ENCODE measurements around the gene TTC28. TPM values are rescaled to one million over a fixed set of nuclear protein-coding genes. Genes with fewer than 3 reads are reported as not detected.

Gene TTC28
- total and polyA plus RNA-seq, 10 of the 15 experiments (the other 5 are each of a cell fraction or from before 2014, with no cell fraction given) = 0.15 to 8.4 (median 1.4) TPM

DNA sequence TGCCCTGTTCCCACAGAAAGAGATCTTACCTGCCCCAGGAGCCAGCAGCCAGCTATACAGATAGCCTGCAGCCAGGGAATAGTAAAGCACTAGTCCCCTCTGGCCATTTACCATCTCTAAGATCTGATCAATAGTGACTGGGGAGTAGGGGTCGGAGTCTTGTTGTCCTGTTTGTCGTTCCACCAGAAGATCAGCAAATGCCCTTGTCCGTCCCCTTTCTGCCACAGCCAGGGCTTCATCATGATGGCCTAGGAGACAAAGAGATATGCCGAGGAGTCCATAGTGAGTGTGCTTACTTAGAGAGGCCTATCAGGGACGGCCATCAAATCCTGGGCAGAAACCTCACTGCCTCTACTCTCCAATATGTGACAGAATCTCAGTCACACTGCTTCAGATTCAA is 583.5 kb downstream of the TTC28 start (continued):
- TF ChIP-seq MEF2B (IDR thresholded peaks at IDR 0.05; ENCODE audit: partially characterized antibody, poor library complexity, severe bottlenecking) (no peak), CHD2 (IDR thresholded peaks at IDR 0.05; ENCODE audit: borderline replicate concordance, low read depth, low read length) (no peak)

DNA sequence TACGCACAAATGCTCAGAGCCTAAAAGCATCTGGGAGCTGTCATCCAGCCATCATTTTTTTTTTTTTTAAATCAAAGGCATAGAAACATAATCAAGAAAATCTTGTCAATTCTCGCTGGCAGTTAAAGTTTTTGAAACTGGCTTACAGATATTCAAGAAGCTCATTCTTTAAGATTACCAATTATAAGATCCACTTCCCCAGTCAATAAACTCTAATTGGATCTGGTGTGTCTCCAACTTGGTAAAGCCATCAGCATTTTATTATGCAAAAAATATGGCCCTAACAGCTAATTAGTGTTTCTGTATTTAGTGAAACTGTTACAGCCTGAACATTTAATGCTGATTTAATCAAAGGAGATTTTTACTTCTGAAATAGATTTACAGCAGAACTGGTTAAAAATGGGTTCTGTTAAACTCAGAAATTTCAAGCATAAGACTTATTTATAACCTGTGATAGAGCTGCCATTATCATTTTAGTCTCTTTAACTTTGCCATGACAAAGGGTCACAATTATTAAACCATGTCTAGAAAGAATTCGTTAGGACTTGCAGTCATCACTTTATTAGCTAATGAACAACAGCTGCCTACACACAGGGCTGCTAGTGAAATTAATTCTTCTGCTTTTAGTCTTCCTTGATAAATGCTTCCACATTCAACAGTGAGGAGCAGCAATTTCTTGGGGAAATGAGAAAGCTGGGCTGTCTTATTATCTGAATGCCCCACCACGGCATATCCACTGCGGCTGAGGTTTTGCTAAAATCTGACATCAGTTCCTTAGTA is 584.1 kb downstream of the TTC28 start:
- FAIRE-seq = no peak
- no peak overlapping the region for H2AFZ ChIP-seq (ENCODE audit: control insufficient read depth, low read depth, low read length)
- no peak overlapping the region for H3K4me2 ChIP-seq (ENCODE audit: control insufficient read depth, insufficient read depth)
- no peaks in the 10 kb centered on the region for H3K79me2 ChIP-seq (ENCODE audit: control insufficient read depth, insufficient read depth, low read length)
- ChIA-PET CTCF (interaction anchor here (1.0 to 1.4 kb wide), 3 partner anchors 17 to 44 kb away, joined by 3 to 6 read pairs (median 3); no protein-coding TSS in a partner anchor), SMC1A (ENCODE audit: uncharacterized antibody, unreplicated experiment) (interaction anchor here (0.6 kb wide), 1 partner anchor 14 kb away, joined by 3 read pairs; no protein-coding TSS in a partner anchor), POLR2A (interaction anchor here (0.5 kb wide), 1 partner anchor 175 kb away, joined by 3 read pairs; no protein-coding TSS in a partner anchor), RAD21 (ENCODE audit: unreplicated experiment) (no interaction called here)
- WGBS (ENCODE audit: insufficient coverage, insufficient replicate concordance, low lambda C conversion rate, missing lambda C conversion rate) = 32% methylated on average over 5 of the region's 5 CpGs
- no peak overlapping the region for H3K4me3 ChIP-seq
- no TSS peak for BruUV-seq (replicated peaks)
- DNase-seq (ENCODE audit: low read depth, low spot score) = no peak
- TF ChIP-seq, protein P1, sequence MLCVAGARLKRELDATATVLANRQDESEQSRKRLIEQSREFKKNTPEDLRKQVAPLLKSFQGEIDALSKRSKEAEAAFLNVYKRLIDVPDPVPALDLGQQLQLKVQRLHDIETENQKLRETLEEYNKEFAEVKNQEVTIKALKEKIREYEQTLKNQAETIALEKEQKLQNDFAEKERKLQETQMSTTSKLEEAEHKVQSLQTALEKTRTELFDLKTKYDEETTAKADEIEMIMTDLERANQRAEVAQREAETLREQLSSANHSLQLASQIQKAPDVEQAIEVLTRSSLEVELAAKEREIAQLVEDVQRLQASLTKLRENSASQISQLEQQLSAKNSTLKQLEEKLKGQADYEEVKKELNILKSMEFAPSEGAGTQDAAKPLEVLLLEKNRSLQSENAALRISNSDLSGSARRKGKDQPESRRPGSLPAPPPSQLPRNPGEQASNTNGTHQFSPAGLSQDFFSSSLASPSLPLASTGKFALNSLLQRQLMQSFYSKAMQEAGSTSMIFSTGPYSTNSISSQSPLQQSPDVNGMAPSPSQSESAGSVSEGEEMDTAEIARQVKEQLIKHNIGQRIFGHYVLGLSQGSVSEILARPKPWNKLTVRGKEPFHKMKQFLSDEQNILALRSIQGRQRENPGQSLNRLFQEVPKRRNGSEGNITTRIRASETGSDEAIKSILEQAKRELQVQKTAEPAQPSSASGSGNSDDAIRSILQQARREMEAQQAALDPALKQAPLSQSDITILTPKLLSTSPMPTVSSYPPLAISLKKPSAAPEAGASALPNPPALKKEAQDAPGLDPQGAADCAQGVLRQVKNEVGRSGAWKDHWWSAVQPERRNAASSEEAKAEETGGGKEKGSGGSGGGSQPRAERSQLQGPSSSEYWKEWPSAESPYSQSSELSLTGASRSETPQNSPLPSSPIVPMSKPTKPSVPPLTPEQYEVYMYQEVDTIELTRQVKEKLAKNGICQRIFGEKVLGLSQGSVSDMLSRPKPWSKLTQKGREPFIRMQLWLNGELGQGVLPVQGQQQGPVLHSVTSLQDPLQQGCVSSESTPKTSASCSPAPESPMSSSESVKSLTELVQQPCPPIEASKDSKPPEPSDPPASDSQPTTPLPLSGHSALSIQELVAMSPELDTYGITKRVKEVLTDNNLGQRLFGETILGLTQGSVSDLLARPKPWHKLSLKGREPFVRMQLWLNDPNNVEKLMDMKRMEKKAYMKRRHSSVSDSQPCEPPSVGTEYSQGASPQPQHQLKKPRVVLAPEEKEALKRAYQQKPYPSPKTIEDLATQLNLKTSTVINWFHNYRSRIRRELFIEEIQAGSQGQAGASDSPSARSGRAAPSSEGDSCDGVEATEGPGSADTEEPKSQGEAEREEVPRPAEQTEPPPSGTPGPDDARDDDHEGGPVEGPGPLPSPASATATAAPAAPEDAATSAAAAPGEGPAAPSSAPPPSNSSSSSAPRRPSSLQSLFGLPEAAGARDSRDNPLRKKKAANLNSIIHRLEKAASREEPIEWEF (IDR thresholded peaks at IDR 0.05; ENCODE audit: insufficient replicate concordance, low read depth, low read length) = no peak
- TF ChIP-seq KDM1A (IDR thresholded peaks at IDR 0.05; ENCODE audit: borderline replicate concordance) (no peak), MYC (IDR thresholded peaks at IDR 0.05; ENCODE audit: insufficient read depth, insufficient read length, insufficient replicate concordance, low read length, severe bottlenecking) (no peak), MXI1 (IDR thresholded peaks at IDR 0.05; ENCODE audit: low read depth, low read length) (no peak), NR2C2 (IDR thresholded peaks at IDR 0.05; ENCODE audit: borderline replicate concordance, control insufficient read depth, insufficient read length, low read depth) (no peak), ASH2L (IDR thresholded peaks at IDR 0.05; ENCODE audit: borderline replicate concordance, low read depth) (no peak), NR2C1 (IDR thresholded peaks at IDR 0.05) (no peak), TCF12 (IDR thresholded peaks at IDR 0.05; ENCODE audit: low read depth, low read length) (no peak), CHD2 (IDR thresholded peaks at IDR 0.05; ENCODE audit: borderline replicate concordance, low read depth, low read length) (no peak)
- TF ChIP-seq, protein P2, sequence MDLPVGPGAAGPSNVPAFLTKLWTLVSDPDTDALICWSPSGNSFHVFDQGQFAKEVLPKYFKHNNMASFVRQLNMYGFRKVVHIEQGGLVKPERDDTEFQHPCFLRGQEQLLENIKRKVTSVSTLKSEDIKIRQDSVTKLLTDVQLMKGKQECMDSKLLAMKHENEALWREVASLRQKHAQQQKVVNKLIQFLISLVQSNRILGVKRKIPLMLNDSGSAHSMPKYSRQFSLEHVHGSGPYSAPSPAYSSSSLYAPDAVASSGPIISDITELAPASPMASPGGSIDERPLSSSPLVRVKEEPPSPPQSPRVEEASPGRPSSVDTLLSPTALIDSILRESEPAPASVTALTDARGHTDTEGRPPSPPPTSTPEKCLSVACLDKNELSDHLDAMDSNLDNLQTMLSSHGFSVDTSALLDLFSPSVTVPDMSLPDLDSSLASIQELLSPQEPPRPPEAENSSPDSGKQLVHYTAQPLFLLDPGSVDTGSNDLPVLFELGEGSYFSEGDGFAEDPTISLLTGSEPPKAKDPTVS (IDR thresholded peaks at IDR 0.05; ENCODE audit: low read depth, low read length) = no peak
- H3K27me3 ChIP-seq (replicated peaks in 1 of 2; ENCODE audit: control insufficient read depth in 2 of 2, insufficient read depth in 2 of 2, low read length in 1 of 2) = peaks cover 0 to 5% of the 10 kb centered on the region in 2 experiments; a peak in 2 of 4 replicates
- H3K4me1 ChIP-seq (ENCODE audit: control insufficient read depth, insufficient read depth, low read length) = no peaks in the 10 kb centered on the region
- ATAC-seq = no peak
- in situ Hi-C loops (cut with MboI) (no loop called here), intact Hi-C loops (cut with micrococcal nuclease; ENCODE audit: unreplicated experiment) (no loop called here)
- no peaks in the 10 kb centered on the region for H3K9me3 ChIP-seq (replicated peaks; ENCODE audit: control insufficient read depth, insufficient read depth, low read length)
- no peaks in the 10 kb centered on the region for H4K20me1 ChIP-seq (ENCODE audit: control insufficient read depth, insufficient read depth)
- H3K27ac ChIP-seq (ENCODE audit: control insufficient read depth, insufficient read depth) = no peak overlapping the region
- H3K9ac ChIP-seq (ENCODE audit: control insufficient read depth, insufficient read depth, low read length) = no peak overlapping the region
- H3K36me3 ChIP-seq (ENCODE audit: control insufficient read depth in 2 of 2, insufficient read depth in 2 of 2, low read length in 1 of 2) = no peaks in the 10 kb centered on the region

All from GM12878 (cell line).